DMS 273 (cell line): ENCODE results near the gene THBD.

ENCODE experiments used
- DNase-seq: peaks from one replicate; lab custom pipeline; 2025; ENCODE audit not compliant: unreplicated experiment; lab: John Stamatoyannopoulos, UW

Gene THBD, protein sequence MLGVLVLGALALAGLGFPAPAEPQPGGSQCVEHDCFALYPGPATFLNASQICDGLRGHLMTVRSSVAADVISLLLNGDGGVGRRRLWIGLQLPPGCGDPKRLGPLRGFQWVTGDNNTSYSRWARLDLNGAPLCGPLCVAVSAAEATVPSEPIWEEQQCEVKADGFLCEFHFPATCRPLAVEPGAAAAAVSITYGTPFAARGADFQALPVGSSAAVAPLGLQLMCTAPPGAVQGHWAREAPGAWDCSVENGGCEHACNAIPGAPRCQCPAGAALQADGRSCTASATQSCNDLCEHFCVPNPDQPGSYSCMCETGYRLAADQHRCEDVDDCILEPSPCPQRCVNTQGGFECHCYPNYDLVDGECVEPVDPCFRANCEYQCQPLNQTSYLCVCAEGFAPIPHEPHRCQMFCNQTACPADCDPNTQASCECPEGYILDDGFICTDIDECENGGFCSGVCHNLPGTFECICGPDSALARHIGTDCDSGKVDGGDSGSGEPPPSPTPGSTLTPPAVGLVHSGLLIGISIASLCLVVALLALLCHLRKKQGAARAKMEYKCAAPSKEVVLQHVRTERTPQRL

DNA sequence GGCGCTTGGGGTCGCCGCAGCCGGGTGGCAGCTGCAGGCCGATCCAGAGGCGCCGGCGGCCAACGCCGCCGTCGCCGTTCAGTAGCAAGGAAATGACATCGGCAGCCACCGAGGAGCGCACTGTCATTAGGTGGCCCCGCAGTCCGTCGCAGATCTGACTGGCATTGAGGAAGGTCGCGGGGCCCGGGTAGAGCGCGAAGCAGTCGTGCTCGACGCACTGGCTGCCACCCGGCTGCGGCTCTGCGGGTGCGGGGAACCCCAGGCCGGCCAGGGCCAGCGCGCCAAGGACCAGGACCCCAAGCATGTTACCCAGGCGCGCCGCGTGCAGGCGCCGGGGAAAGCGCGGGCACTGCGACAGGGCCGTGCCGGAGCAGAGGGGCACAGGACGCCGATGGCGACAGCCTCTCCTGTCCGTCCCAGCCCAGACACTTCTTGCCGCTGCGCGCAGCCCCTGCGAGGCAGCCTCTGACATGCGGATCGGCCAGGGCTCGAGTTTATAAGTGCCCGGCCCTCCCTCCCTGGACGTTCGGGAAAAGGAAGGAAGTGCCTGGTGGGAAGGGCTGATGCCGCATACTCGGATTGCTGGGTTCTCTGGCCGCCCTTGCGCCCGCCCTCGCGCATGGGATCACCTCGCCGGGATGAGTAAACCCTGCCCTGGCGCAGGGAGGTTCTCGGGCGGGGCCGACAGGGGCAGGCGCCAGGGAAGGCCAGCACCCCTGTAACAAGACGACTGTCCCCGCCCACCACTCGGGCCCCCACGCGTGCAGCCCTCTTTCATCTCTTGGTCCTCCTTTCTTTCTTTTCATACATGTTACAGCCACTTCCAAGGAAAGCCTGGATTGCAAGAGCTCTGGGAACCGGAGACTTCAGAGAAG, at the start of gene THBD:
Gene THBD (minus strand): TSS at position 472 of the 875 bp plus-strand sequence. CDS start 168 bp downstream, at position 304.
- DNase-seq: peak; percentile 52

DNA sequence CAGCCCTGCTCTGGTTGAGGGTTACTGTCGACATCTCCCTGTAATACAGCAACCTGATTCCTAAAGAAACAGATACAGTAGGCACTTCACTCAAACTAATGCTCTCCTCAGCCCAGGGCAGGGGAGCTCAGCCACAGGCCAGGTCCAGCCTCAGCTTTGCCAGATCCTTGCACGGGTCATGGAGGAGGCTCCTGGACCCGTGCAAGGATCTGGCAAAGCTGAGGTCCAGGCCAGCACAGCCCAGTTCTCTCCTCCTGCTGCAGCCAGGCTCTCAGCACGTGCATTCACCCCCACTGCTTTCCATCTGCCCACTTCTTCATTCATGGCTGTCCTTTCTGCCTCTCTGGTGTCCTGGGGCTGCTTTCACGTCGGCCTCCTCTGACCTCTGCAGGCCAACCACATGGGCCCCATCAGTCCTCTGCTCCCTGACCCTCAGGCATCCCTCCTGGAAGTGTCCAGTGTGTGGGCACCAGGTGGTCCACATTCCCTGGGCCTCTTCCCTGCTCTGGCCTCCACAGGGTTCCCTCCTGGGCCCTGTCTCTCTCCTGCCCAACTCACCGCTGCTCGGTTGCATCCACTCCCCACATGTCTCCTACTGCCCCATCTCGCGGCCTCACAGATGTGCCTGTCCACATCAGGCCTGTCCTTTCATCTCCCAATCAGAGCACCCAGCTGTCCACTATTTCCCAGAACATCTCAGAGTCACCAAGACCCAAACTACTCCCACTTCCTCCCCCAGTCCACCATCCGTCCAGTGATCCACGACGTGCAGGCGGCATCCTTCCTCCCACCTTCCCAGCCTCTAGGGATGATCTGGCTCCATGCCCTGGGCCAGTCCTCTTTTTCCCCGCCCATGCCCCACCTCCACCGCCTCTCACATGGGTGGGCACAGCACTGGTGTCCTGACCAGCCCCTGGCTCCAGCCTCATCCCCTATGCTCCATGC, 48.4 kb upstream of the THBD start:
- DNase-seq: no peak

DNA sequence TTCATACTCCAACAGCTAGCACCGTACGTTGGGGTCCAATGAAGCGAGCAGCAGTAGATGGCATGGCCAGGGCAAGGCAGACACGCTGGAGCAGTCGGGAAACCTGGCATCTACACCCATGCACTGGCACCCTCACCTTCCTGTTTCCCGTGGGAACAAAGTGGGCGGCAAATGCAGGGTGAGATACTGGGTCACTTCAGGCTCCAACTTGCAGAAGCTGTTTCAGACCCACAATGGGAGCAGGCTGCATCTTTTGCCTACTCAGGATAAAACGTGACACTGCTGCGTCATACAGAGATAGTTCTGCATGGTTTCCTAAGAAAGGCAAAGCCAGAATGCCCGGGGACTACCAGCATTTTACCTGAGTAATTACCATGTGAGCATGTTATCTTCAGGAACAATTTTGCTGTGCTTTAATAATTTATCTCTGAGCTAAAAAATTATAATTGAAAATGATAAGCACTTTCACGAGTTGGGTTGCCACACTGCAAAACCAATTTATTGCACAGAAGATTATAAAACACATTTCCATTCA, 47.6 kb upstream of the THBD start:
- DNase-seq: no peak

DNA sequence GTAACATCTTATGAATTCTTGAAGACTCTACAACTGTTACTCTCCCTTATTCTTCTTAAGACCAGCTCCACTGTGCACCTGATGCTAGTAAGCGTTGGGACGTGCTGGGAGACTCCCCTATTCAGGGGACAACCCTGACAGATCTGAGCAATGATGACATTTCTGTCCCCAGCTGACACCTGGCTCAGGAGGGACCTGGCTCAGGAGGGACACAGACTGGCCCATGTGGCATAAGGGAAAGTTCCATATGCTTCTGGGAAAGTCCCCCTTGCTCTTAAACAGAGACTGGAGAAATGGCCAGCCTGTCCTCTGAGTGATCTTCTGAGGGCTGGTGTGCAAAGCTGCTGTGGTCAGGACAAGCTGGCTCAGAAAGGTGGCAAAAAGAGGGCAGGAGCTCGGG, 46.6 kb upstream of the THBD start:
- no peak for DNase-seq

DNA sequence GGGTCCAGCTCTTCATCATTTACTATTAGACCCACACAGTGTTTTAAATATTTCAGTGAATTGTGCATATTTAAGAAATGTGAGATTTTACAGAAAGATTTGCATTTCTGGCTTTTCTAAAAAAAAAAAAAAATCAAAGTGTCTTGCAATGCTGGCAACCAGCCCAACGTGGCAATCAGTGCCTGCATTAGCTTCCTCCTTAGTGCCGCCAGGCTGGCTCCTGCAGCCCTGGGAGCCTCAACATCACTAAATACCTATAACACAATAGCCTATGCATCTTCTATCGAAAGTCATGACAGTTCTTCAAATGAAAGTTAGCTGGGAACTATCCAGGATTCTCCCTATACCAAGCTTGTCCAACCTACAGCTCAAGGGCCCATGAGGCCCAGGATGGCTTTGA, 46.0 kb upstream of the THBD start:
- no peak for DNase-seq

DNA sequence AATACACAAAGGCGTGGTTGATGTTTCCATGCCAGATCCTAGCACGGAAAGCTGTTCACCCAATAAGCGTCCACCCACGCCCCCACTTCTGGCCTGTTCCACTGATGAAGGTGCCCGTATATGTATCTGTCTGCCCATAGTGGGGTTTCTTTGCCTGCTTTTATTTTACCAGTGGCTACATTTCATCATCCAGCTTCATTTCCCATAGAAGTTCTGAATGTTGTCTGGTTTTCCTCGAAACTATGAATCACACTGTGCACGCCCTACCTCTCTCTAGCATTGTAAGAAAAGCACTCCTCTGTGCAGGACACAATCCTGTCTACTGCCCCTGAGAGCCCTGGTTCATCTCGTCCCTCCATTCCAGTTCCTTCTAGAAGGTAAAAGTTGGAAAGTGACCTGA, 45.5 kb upstream of the THBD start:
- DNase-seq: no peak

DNA sequence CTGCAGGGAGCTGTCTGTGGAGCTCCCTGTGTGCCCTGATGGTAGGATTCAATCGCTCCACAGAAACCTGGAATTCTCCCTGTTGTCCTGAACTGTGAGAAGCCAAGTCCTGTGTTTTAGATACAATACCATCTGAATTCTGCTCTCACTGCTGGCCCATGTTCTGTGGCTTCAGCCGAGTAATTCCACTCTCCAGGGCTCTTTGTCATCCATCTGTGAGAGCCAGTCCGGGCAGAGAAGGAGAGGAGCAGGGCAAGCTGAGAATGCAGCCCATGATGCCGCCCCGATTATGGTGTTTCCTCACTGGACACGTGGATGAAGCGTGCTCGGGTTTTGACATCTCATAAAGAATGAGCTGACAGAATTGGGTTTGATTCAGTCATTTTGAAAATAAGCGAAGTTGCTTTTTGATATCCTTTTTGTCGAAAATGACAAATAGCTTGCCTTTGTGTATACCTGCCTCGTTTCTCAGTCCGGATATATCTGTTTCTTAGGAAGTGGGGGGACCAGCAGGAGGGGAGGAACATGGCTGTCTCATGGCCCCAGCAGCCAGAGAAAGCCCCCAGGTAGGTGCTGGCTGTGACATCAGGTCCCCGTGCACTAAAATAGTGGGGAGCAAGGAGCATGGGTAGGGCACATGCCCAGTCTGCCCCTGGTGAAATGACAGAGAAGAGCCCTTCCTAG, 44.9 kb upstream of the THBD start:
- DNase-seq: no peak

DNA sequence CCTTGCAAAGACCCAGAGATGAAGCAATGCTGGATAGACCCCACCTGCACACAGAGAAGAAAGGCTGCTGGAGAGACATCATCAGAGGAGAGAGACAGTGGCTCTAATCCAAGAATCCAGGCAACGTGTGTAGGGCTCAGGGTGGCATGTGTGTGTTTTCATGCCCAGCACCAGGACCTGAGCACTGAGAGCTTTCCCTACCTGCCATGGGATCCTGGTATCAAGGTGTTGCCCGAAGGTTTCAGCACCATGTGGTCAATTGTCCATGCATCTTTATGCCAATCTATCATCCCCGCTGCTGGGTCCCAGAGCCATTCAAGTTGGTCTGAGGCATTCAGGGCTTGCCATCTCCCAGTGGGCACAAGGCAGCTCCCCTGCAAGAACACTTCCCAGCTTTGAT, 44.1 kb upstream of the THBD start:
- DNase-seq: no peak

DNA sequence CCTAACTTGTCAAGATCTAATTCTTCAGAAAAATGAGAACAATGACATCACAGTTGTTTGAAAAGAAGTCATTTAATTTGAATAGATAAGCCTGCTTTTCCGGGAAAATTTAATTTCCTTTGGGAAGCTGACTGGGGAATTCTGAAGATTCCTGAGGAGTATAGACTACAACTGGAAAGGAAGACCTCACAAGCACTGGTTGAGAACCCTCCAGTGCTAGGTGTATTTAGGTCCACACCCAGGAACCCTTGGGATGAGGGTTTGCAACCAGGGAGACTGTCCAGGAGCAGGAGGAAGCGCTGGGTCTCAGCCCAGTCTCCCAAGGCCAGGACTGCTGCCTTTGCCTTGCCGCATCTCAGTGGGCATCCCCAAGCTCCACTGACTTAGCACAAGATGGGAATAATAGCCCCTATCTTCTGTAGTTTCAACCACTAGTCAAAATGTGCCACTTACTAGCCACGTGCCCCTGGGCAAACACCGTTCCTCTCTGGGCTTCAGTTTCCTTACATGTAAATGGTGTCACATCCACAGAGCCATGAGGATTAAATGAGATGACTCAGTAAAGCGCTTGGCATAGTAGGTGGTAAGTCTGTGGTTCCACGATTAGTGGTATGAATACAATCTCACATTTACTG, 43.5 kb upstream of the THBD start:
- DNase-seq: no peak

DNA sequence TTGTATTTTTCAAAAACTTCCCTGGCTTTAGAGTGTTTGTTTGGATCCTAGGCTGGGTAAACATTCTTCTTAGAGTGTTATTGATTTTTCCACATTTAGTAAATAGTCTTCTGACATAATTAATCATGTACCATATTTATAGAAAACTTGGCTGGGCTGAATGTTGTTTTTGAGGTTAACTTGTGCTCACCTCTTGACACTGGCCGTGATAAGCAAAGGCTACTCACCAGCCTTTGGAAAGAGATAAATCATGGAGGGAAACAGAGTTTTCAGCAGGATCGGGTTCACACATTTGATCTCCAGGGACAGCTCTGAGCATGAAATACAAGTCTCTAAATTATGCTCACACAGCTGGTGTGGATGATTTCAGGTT, 42.9 kb upstream of the THBD start:
- no peak for DNase-seq

DNA sequence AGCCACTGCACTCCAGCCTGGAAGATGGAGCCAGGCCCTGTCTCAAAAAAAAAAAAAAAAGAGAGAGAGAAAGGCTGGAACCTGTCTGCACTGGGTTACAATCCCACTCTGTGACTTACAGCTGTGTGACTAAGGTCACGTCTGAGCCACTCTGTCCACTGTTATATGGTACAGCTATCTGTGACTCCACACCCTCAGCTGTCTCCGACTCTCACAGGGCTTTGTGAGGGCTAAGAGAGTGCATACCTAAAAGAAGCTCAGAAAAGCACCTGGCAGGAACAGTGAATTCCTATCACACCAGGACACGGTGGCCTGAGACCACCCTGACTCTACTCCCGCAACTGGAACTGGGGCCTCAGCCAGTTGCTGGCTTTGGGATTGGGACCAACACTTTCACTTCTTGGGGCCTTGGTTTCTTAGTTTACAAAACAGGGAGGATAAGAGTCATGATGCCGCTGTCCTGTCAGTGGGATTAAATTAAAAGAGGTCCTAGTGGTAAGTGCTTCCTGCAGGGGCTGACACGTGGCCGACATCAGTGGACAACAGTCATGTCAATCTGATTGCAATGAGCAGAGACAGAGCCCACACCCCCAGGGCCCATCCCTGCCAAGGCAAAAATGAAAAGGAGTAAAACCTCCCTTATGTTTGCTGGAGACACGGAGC, 42.4 kb upstream of the THBD start:
- DNase-seq: no peak

DNA sequence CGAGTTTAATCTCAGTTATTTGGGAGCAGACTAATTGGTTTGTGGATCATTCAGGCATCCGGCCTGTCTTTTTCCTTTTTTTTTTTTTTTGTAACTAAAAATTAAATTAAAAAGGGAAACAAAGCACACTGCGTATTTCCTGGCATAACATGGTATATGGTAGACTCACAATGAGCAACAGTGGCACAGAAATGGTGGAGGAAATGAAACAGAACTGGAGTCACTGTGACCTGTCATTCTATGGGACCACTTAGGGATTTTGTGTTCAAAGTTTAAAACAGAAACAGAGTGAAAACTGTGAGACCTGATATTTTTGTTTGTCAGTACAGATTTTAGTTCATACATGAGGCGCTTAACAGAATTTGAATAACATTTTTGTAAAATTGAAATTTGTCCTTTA, 41.4 kb upstream of the THBD start:
- no peak for DNase-seq

DNA sequence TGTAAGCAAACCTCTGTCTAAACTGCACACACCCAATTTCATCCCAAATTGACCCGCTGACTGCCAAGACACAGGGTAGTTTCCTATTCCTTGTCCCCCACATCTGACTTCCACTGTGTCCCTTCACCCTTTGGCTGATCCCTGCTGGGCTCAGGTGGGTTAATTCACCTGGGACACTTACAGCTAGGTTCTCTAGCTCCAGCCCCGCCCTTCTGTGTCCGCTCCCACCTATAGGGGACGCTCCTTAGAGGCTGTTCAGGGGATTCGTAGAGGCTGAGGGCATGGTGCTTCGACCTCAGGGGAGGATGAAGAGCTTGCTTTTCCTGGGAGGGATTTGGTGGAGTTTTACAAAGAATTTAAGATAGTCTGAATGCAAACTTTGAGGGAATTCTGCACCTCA, 40.7 kb upstream of the THBD start:
- no peak for DNase-seq

DNA sequence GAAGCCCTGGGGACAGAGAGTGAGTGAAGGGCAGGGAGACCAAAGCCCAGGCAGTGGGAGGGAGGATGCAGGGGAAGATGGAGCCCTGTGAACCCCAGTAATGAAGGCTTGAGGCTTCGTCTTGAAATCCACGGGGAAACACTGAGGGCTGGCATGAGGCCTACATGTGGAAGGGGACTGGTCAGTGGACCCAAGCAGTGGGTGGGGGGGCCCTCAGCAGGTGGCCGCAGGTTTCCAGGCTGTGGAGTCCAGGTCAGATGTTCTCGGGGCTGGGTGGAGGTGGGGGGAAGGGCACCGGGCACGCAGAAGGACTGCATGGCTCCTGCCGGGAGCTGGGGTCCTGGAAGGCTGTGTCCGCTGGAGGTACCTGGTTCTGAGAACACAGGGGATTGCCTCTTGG, 39.4 kb upstream of the THBD start:
- DNase-seq: no peak

DNA sequence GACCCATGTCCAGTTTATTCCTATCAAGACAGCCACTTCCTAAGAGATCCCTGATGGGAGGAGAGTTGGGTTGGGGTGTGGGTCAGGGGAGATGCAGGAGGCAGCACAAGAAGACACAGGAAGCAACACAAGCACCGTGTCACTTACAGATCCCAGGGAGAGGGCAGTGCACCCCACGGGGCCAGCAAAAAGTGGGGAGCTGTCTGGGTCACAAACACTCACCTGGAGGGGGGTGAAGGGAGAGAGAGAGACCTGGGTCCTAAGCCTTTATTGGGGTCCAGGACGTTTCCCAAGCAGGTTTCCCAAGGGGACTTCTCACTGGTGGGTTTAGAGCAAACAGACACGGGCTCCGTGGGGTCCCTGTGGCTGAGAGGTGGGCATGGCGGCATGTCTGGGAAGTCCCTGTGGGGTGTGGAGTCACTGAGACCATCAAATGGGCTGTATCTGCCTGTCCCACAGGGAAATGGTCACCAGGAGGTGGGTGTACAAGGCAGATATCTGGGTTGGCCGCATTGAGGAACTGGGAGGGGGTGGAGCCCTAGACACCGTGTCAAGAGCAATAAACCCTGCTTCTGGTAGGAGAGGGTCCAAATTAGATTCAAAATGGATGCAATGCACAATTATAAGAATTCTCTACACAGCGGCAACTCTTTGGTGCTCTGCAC, 38.2 kb upstream of the THBD start:
- no peak for DNase-seq

DNA sequence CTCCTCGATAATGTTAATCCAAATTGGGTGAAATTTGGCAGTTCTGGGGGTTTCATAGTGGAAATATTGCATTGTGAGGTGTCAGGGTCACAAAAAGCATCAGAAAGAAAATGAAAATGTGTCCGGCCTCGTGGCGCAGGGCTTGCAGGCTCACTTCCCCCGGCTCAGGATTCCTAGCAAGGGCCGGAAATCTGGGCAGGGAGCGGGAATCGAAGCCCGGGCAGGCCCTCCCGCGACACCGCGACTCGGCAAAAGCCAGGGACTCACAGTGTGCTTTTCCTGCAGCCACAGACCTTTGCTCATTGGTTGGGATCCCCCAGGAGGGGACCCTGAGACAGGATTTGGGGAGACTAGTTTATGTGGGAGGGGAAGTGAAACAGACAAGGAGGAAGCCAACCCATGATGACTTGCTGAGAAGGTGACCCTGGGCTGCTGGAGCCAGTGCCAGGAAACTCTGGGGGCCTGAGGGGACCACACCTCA, 37.5 kb upstream of the THBD start:
- no peak for DNase-seq

DNA sequence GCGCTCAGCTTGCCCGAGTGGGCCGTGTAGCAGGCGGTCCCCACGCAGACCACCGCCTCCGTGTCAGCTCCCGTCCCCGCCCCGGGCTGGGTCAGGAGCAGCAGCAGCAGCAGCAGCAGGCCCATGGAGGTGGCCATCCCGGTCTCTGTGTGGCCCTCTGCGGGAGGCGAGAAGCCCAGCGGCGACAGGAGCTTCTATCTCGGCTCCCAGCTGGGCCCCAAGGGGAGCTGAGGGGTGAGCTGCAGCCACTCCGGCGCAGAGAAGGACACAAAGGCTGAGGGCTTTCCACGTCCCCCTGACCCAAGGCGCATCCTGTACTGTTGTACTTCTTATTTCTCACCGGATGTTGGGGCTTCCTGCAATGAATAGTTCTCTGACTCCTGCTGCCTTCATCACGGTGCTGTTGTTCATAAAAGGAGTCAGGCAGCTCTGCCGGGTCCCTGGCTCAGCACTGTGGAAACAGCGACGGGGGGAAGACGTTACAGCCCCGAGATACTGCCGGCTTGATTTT, 36.6 kb upstream of the THBD start, which contains the start of gene CD93:
Gene CD93 (minus strand): TSS at position 269 of the 511 bp plus-strand sequence. CDS start 132 bp downstream, at position 137.
- DNase-seq: no peak
